H9 (cell line): ENCODE data around the gene SPESP1. TPM values are rescaled to one million over a fixed set of nuclear protein-coding genes. Genes with fewer than 3 reads are reported as not detected.

Experiments
- DNase-seq: peaks from one replicate; pipeline ENCODE4 v3.0.0-alpha.2; 2017
- H2AFZ ChIP-seq: one replicate; pipeline ENCODE4 v1.6.1; 2013; ENCODE audit warnings: mild to moderate bottlenecking, low read length, control low read depth, moderate library complexity
- H2AK5ac ChIP-seq: 2 replicates; pipeline ENCODE4 v1.6.1; 2013; ENCODE audit warnings: low read length, control low read depth, mixed read lengths; ENCODE audit not compliant: insufficient read length
- H2BK120ac ChIP-seq: one replicate; pipeline ENCODE4 v1.6.1; 2013; ENCODE audit warnings: low read depth, mild to moderate bottlenecking, low read length, control low read depth, inconsistent platforms; ENCODE audit not compliant: poor library complexity, severe bottlenecking
- H2BK12ac ChIP-seq: 2 replicates; pipeline ENCODE4 v1.6.1; 2013; ENCODE audit warnings: low read length, control low read depth, mixed read lengths, low read depth; ENCODE audit not compliant: insufficient read length
- H2BK15ac ChIP-seq: 2 replicates; pipeline ENCODE4 v1.6.1; 2013; ENCODE audit warnings: low read depth, low read length, control low read depth
- H2BK20ac ChIP-seq: one replicate; pipeline ENCODE4 v1.6.1; 2013; ENCODE audit warnings: low read depth, mild to moderate bottlenecking, low read length, control low read depth, inconsistent platforms; ENCODE audit not compliant: poor library complexity, severe bottlenecking
- H2BK5ac ChIP-seq: 2 replicates; pipeline ENCODE4 v1.6.1; 2013; ENCODE audit warnings: low read length, control low read depth, mixed read lengths; ENCODE audit not compliant: insufficient read length
- H3K14ac ChIP-seq: 2 replicates; pipeline ENCODE4 v1.6.1; 2013; ENCODE audit warnings: low read length, control low read depth; ENCODE audit not compliant: insufficient read depth
- H3K18ac ChIP-seq: 2 replicates; pipeline ENCODE4 v1.6.1; 2013; ENCODE audit warnings: low read depth, mild to moderate bottlenecking, mixed read lengths, low read length, control low read depth; ENCODE audit not compliant: insufficient read length
- H3K23ac ChIP-seq: 2 replicates; pipeline ENCODE4 v1.6.1; 2013; ENCODE audit warnings: low read length, control low read depth, mixed read lengths, low read depth; ENCODE audit not compliant: insufficient read length
- H3K23me2 ChIP-seq: 2 replicates; pipeline ENCODE4 v1.6.1; 2013; ENCODE audit warnings: low read depth, mild to moderate bottlenecking, mixed read lengths, low read length, control low read depth; ENCODE audit not compliant: insufficient read length, poor library complexity, severe bottlenecking
- H3K27ac ChIP-seq: 2 replicates; pipeline ENCODE4 v1.5.1; 2013; ENCODE audit warnings: low read length, control low read depth, mixed read lengths, low read depth; ENCODE audit not compliant: insufficient read length
- H3K27me3 ChIP-seq: 2 replicates; pipeline ENCODE4 v1.6.1; 2013; ENCODE audit warnings: low read length, control low read depth, inconsistent platforms; ENCODE audit not compliant: insufficient read depth
- H3K4ac ChIP-seq: 2 replicates; pipeline ENCODE4 v1.6.1; 2013; ENCODE audit warnings: low read depth, mild to moderate bottlenecking, control low read depth, inconsistent platforms, low read length, moderate library complexity
- H3K4me1 ChIP-seq: 2 replicates; pipeline ENCODE4 v1.6.1; 2013; ENCODE audit warnings: low read length, control low read depth, inconsistent platforms; ENCODE audit not compliant: insufficient read depth
- H3K4me2 ChIP-seq: 2 replicates; pipeline ENCODE4 v1.6.1; 2013; ENCODE audit warnings: low read length, control low read depth, mixed read lengths; ENCODE audit not compliant: insufficient read length, insufficient read depth
- H3K56ac ChIP-seq: 2 replicates; pipeline ENCODE4 v1.6.1; 2013; ENCODE audit warnings: low read depth, mild to moderate bottlenecking, mixed read lengths, low read length, control low read depth; ENCODE audit not compliant: insufficient read length
- H3K79me1 ChIP-seq: 2 replicates; pipeline ENCODE4 v1.6.1; 2013; ENCODE audit warnings: low read depth, mild to moderate bottlenecking, moderate library complexity, low read length, control low read depth, inconsistent platforms; ENCODE audit not compliant: insufficient read depth, poor library complexity, severe bottlenecking
- H3K79me2 ChIP-seq: 2 replicates; pipeline ENCODE4 v1.6.1; 2013; ENCODE audit warnings: low read length, control low read depth, inconsistent platforms; ENCODE audit not compliant: insufficient read depth
- H3K9ac ChIP-seq: 2 replicates; pipeline ENCODE4 v1.6.1; 2013; ENCODE audit warnings: low read length, control low read depth, mixed read lengths; ENCODE audit not compliant: insufficient read length; ENCODE audit errors: extremely low read depth
- H3K9me3 ChIP-seq: one replicate; pipeline ENCODE4 v1.6.1; 2013; ENCODE audit warnings: low read depth, low read length, inconsistent platforms; ENCODE audit not compliant: control insufficient read depth
- H3T11ph ChIP-seq: one replicate; pipeline ENCODE4 v1.6.1; 2013; ENCODE audit warnings: mild to moderate bottlenecking, low read length, control low read depth, inconsistent platforms
- H4K20me1 ChIP-seq: one replicate; pipeline ENCODE4 v1.6.1; 2013; ENCODE audit not compliant: control insufficient read depth, insufficient read length, insufficient read depth
- H4K5ac ChIP-seq: 2 replicates; pipeline ENCODE4 v1.6.1; 2013; ENCODE audit warnings: low read depth, mild to moderate bottlenecking, mixed read lengths, low read length, control low read depth; ENCODE audit not compliant: insufficient read length
- H4K8ac ChIP-seq: replicated peaks from 2 replicates; pipeline ENCODE4 v1.6.1; 2013; ENCODE audit warnings: low read length, control low read depth, mixed read lengths, low read depth; ENCODE audit not compliant: insufficient read length
- H4K91ac ChIP-seq: 2 replicates; pipeline ENCODE4 v1.6.1; 2013; ENCODE audit warnings: low read depth, mild to moderate bottlenecking, moderate library complexity, mixed read lengths, low read length, control low read depth; ENCODE audit not compliant: insufficient read length
- H3K27ac Mint-ChIP-seq, 3 experiments: 2 replicates in 2 of 3; 3 replicates in 1 of 3; pipeline ENCODE4 v1.8.0; 2020 to 2021; ENCODE audit warnings: mixed read lengths in 3 of 3, mild to moderate bottlenecking in 1 of 3, moderate library complexity in 1 of 3
- H3K27me3 Mint-ChIP-seq: 2 replicates; pipeline ENCODE4 v1.8.0; 2021; ENCODE audit warnings: low read depth, mild to moderate bottlenecking, moderate library complexity, mixed read lengths
- H3K36me3 Mint-ChIP-seq, 3 experiments: 2 replicates in 2 of 3; 3 replicates in 1 of 3; pipeline ENCODE4 v1.8.0; 2020 to 2021; ENCODE audit warnings: low read depth in 3 of 3, mixed read lengths in 3 of 3; ENCODE audit not compliant: insufficient read depth in 1 of 3
- H3K4me1 Mint-ChIP-seq, 2 experiments: 2 replicates each; pipeline ENCODE4 v1.8.0; 2020; ENCODE audit warnings: mixed read lengths in 2 of 2
- H3K4me3 Mint-ChIP-seq, 2 experiments: 2 replicates in 1 of 2; 3 replicates in 1 of 2; pipeline ENCODE4 v1.8.0; 2020 to 2021; ENCODE audit warnings: mild to moderate bottlenecking in 2 of 2, mixed read lengths in 2 of 2, moderate library complexity in 1 of 2
- H3K9me3 Mint-ChIP-seq, 2 experiments: 2 replicates in 1 of 2; 3 replicates in 1 of 2; pipeline ENCODE4 v1.8.0; 2020; ENCODE audit warnings: mild to moderate bottlenecking in 2 of 2, mixed read lengths in 2 of 2, moderate library complexity in 1 of 2
- CTCF ChIP-seq: fragments of 200-600 bp; sonication (generic); conservative IDR thresholded peaks from 3 replicates; pipeline ENCODE4 v1.8.0; 2021; ENCODE audit warnings: antibody characterized with exemption, mild to moderate bottlenecking
- WGBS: extraction: QIAGEN DNeasy Blood & Tissue Kit; methylation state at CpG from one replicate; pipeline ENCODE4 v1.1.7; 2013; ENCODE audit warnings: missing lambda C conversion rate, low lambda C conversion rate, mixed read lengths; ENCODE audit not compliant: insufficient read length; ENCODE audit errors: extremely low coverage; 5-methylcytosine and 5-hydroxymethylcytosine counted together
- total RNA-seq: library from RNA; stranded (reverse); gene quantifications from 2 replicates; pipeline ENCODE4 v1.2.1, GENCODE V29; 2021

SPESP1 gene
- total RNA-seq, 1 experiment from 2014 or later: not detected

GRCh38 chr15:68900027-68900426, 30.3 kb upstream of the SPESP1 start:
- Histone ChIP-seq H2AK5ac (no peak overlapping the region), H2BK120ac (no peak overlapping the region), H3K27ac (no peak overlapping the region), H2BK5ac (no peak overlapping the region), H3K9me3 (no peaks in the 10 kb centered on the region), H3K27me3 (no peaks in the 10 kb centered on the region), H3K23me2 (no peaks in the 10 kb centered on the region), H4K8ac (no peak overlapping the region), H3K18ac (no peak overlapping the region), H2AFZ (no peak overlapping the region), H3K9ac (no peak overlapping the region), H2BK15ac (no peak overlapping the region), H3K14ac (no peak overlapping the region), H3K4me2 (no peak overlapping the region), H2BK12ac (no peak overlapping the region), H3T11ph (no peak overlapping the region), H3K56ac (no peak overlapping the region), H4K5ac (no peak overlapping the region), H2BK20ac (no peak overlapping the region), H3K79me2 (no peaks in the 10 kb centered on the region), H3K23ac (no peak overlapping the region), H4K91ac (no peak overlapping the region), H3K79me1 (no peaks in the 10 kb centered on the region), H4K20me1 (no peaks in the 10 kb centered on the region), H3K4ac (no peak overlapping the region), H3K4me1 (no peaks in the 10 kb centered on the region; the same call in 1 of the 2 replicates)
- TF ChIP-seq CTCF: no peak
- no CpG with 5 or more reads among the region's 3 CpGs for WGBS
- DNase-seq: no peak
- no peaks in the 10 kb centered on the region for H3K4me1 Mint-ChIP-seq
- H3K4me3 Mint-ChIP-seq: no peak overlapping the region
- no peak overlapping the region for H3K27ac Mint-ChIP-seq
- H3K36me3 Mint-ChIP-seq: no peaks in the 10 kb centered on the region
- no peaks in the 10 kb centered on the region for H3K9me3 Mint-ChIP-seq
- H3K27me3 Mint-ChIP-seq: peaks cover 5% of the 10 kb centered on the region
